Femur (tissue), 1 donor: ENCODE data around the gene OR2L8.

Source experiments
- DNase-seq: peaks from one replicate; pipeline ENCODE4 v3.0.0-alpha.2; 2017

Gene OR2L8

GRCh38 chr1:247998811-247999210, 50.2 kb downstream of the OR2L8 start:
- DNase-seq = no peak
